ENCODE data around the gene CHM.
"Not testable (repeated sequence)": the region's sequence is repeated elsewhere in the genome, so short reads cannot be mapped to it uniquely, and the experiment has no call there.

CHM gene

DNA sequence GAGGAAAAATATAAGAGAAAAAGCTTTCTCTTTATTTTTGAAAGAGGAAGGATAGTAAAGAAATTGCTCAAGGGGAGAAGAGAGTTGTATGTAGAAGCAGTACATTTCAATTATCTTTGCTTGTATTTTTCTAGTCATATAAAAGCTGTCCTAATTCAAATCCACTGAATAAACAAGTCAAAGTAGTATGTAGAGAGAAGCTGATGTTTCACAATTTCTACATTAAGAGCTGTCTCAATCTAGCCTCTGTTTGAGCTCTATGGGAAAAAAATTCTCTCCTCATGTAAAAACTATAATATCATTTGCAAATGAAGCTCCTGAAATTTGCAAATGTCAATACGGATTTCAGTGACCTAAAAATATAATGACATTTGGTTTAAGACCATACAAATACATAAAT lies 52.6 kb downstream of the CHM start:
- DNase-seq: no peak

DNA sequence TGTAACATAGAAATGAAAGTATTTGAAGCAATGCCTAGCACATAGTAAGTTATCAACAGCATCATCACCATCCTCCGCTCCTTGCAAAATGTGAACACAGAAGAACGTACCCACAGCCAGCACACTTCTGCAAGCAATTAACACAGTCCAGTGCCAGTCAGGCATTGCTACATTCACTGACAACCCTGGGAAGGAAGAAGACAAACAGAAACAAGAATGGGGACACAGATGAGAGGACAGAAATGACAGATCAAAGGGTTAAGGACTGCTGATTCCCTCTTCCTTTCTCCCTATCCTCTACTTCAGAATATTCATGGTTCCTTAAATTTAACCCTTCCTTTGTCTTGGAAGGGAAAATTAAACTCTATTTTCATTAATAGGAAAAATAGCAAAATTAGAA lies 53.1 kb downstream of the CHM start:
- no peak for DNase-seq

DNA sequence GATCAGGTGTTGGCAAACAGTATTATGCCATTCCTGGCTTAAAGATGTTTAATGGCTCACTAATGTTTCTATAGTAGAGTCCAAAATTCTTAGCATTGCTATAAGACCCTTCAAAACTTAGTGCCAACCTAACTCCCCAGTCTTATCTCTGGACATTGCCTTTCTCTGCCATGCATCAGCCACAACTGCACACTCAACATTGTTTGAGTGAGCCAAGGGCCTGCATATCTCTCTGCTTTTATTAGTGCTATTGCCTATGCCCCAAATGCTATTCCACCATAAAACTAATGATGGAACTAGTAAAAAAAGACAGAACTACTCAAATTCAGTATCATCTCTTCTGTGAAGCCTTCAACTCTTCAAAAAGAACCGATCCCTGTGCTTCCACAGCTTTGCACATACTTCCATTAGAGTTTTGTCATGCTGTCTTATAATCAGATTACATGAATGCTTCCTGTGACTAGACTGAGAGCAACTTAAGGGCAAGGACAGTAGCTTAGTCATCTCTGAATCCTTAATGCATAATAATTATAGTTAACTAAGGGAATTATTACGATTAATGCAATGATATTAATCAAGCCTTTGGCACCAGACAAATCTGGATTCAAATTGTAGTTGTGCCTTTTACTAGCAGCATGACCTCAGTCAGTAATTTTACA lies 53.7 kb downstream of the CHM start:
- no peak for DNase-seq

- DNase-seq: no peak
Measured at GRCh38 chrX:85992811-85993229, 54.5 kb downstream of the CHM start.

DNA sequence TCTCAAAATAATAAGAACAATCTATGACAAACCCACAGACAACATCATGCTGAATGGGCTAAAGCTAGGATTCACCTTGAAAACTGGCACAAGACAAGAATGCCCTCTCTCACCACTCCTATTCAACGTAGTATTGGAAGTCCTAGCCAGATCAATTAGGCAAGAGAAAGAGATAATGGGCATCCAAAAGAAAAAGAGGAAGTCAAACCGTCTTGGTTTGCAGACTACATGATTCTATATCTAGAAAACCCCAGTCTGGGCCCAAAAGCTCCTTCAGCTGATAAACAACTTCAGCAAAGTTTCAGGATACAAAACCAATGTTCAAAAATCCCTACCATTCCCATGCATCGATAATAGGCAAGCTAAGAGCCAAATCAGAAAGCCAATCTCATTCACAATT lies 59.0 kb downstream of the CHM start:
- DNase-seq: no peak

- no peak for DNase-seq
Measured at GRCh38 chrX:85980286-85980685, 67.1 kb downstream of the CHM start.

DNA sequence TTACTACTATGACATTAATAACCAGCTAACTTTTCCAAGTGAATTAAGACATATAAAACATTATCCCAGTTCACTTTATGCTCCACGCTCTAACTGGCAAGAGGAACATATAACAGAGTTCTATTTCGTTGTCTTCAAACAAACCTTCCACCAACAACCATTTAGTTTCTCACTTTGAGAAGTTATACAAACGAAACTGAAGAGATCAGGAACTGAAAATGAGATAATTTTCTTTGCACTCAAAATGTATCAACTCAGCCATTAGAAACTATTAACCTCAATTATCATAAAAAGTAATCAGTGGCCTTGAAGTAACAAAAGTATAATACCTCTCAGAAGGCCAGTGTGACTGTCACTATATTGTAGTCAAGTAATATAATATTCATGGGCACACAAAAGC lies 70.1 kb downstream of the CHM start:
- no peak for DNase-seq

DNA sequence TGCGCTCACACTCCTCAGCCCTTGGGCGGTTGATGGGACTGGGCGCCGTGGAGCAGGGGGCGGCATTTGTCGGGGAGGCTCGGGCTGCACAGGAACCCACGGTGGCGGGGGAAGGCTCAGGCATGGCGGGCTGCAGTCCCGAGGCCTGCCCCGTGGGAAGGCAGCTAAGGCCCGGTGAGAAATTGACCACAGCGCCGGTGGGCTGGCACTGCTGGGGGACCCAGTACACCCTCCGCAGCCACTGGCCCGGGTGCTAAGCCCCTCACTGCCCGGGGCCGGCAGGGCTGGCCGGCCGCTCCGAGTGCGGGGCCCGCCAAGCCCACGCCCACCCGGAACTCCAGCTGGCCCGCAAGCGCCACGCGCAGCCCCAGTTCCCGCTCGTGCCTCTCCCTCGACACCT lies 75.0 kb downstream of the CHM start:
- DNase-seq: not testable (repeated sequence)

- no peak for DNase-seq
Measured at GRCh38 chrX:85964744-85965143, 82.6 kb downstream of the CHM start.

- no peak for DNase-seq
Measured at GRCh38 chrX:85963736-85964135, 83.6 kb downstream of the CHM start.

GRCh38 chrX:85955510-85955909 lies 91.8 kb downstream of the CHM start:
- DNase-seq: no peak

DNA sequence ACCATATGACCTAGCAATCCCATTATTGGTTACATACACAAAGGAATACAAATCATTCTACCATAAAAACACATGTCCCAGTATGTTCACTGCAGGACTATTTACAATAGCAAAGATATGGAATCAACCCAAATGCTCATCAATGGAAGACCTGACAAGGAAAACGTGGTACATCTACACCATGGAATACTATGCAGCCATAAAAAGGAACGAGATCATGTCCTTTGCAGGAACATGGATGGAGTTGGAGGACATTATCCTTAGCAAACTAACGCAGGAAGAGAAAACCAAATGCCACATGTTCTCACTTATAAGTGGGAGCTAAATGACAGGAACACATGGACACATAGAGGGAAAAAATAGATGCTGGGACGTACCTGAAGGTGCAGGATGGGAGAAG lies 102.6 kb downstream of the CHM start:
- DNase-seq: not testable (repeated sequence)

DNA sequence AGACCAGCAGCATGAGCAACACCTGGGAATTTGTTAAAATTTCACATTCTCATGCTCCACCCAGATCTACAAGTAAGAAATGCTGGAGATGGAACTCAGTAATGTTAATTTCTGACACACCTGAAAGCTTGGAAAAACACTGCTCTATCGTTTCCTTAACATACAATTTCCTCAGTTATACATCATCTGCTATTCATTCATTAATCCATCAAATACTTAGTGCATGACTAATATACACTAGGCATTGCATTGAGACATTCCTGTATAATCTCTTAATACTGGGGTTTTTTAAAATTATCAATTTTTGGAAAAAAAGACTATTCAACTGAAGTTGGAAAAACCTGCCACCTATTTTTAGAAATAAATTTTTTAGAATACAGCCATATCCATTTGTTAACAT lies 106.1 kb downstream of the CHM start:
- DNase-seq: no peak

DNA sequence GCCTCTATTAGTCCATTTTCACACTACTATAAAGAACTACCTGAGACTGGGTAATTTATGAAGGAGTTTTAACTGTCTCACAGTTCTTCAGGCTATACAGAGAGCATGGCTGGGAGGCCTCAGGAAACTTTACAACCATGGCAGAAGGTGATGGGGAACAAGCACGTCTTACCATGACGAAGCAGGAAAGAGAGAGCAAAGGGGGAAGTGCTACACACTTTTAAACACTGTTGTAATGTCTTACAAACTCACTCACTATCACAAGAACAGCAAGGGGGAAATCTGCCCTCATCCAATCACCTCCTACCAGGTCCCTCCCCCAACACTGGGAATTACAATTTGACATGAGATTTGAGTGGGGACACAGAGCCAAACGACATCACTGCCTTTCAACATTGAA lies 107.4 kb downstream of the CHM start:
- DNase-seq: not testable (repeated sequence)

- DNase-seq: not testable (repeated sequence)
Measured at GRCh38 chrX:85934399-85934798, 113.0 kb downstream of the CHM start.

GRCh38 chrX:85930099-85930498 lies 117.3 kb downstream of the CHM start:
- no peak for DNase-seq

GRCh38 chrX:85928606-85929005 lies 118.8 kb downstream of the CHM start:
- no peak for DNase-seq

DNA sequence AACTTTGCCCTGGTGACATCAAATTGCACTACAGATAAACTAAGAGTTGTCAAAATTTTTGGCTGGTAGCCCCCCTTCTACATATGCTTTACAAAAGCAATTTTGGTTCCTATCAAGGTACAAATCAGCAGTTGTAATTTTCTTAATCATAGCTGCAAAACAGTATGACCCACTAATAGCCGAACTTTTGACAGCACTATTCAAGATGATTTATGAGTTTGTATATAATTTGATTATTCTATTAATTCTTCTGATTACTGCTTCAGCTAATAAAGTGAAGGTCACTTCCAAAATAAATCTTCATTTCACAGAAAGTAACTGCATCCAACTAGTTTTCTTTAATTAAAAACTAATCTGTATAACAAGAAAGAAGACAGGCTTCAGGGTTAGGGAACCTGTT lies 119.6 kb downstream of the CHM start:
- no peak for DNase-seq

- no peak for DNase-seq
Measured at GRCh38 chrX:85922821-85923220, 124.5 kb downstream of the CHM start.

DNA sequence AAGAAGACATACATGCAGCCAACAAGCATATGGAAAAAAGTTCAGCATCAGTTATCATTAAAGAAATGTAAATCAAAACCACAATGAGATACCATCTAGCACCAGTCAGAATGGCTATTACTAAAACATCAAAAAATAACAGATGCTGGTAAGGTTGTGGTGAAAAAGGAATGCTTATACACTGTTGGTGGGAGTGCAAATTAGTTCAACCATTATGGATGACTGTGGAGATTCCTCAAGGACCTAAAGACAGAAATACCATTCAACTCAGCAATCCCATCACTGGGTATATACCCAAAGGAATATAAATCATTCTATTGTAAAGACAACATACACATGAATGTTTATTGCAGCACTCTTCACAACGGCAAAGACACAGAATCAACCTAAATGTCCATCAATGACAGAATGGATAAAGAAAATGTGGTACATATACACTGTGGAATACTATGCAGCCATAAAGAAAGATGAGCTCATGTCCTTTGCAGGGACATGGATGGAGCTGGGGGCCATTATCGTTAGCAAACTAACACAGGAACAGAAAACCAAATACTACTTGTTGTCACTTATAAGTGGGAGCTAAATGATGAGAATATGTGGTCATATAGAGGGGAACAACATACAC lies 130.6 kb downstream of the CHM start:
- DNase-seq: not testable (repeated sequence)

DNA sequence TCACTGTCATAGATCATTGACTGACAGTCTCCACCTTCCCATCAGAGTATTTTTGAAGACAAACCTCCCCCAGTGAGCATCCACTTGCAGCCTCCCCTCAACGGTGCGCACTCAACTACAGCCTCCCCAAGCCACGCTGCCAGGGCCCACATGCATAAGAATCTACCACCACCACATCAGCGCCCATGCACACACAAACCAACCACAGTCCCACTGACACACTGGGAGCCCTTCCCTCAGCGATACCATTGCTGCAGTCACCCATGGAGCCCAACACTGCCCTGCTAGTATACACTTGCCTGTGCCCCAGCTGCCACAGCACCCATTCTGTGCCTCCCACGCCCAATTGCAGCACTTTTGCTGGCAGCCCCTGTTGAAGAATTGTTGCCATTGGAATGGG lies 132.9 kb downstream of the CHM start:
- DNase-seq: no peak

- DNase-seq: no peak
Measured at GRCh38 chrX:85907316-85907715, 140.0 kb downstream of the CHM start.

GRCh38 chrX:85906399-85906798 lies 141.0 kb downstream of the CHM start:
- DNase-seq: no peak

- DNase-seq: no peak
Measured at GRCh38 chrX:85905851-85906250, 141.5 kb downstream of the CHM start.
